Panc1 (cell line): ENCODE data around the gene TULP1. TPM values are rescaled to one million over a fixed set of nuclear protein-coding genes. Genes with fewer than 3 reads are reported as not detected.
"Not testable (repeated sequence)": the region's sequence is repeated elsewhere in the genome, so short reads cannot be mapped to it uniquely, and the experiment has no call there.

Experiments
- ATAC-seq: fragments of 200-7000 bp; cut with Tn5 transposase; 2 replicates; pipeline ENCODE4 v1.9.1; 2020; ENCODE audit warnings: mild to moderate bottlenecking, moderate library complexity
- BruUV-seq: library from RNA; stranded (reverse); fragments of 400-500 nt; replicated peaks from 2 replicates; lab custom pipeline; 2021; lab: Mats Ljungman, UMichigan
- CTCF ChIA-PET: fragments of 300-600 bp; sonication (Branson Sonifier 250); formaldehyde crosslinking; loops from one replicate; lab custom pipeline; 2022; ENCODE audit warnings: antibody characterized with exemption; lab: Charles Lee
- POLR2A ChIA-PET: fragments of 300-600 bp; sonication (Branson Sonifier 250); formaldehyde crosslinking; loops from one replicate; lab custom pipeline; 2022; ENCODE audit warnings: antibody characterized with exemption; lab: Charles Lee
- DNase-seq: peaks from one replicate; pipeline ENCODE4 v3.0.0-alpha.2; 2010; ENCODE audit warnings: low read depth, low spot score
- H3K27ac ChIP-seq: 2 replicates; pipeline ENCODE4 v1.5.1; 2011; ENCODE audit warnings: mild to moderate bottlenecking, low read length, inconsistent platforms
- H3K27me3 ChIP-seq: fragments of 200-500 bp; sonication (Bioruptor generic); 2 replicates; pipeline ENCODE4 v1.6.0; 2014; ENCODE audit warnings: low read length, inconsistent platforms; ENCODE audit not compliant: control insufficient read depth, insufficient read depth
- H3K36me3 ChIP-seq: fragments of 200-500 bp; sonication (Bioruptor generic); 2 replicates; pipeline ENCODE4 v1.5.1; 2014; ENCODE audit warnings: inconsistent platforms, mild to moderate bottlenecking, low read length, moderate library complexity; ENCODE audit not compliant: control insufficient read depth, insufficient read depth
- H3K4me1 ChIP-seq: 2 replicates; pipeline ENCODE4 v1.5.1; 2011; ENCODE audit warnings: inconsistent platforms, mild to moderate bottlenecking, low read length, moderate library complexity; ENCODE audit not compliant: control insufficient read depth, insufficient read depth
- H3K4me3 ChIP-seq, 2 experiments: 2 replicates each; pipeline ENCODE4 v1.5.1; 2011 to 2012; ENCODE audit warnings: low read depth in 2 of 2, low read length in 2 of 2, mild to moderate bottlenecking in 2 of 2, inconsistent platforms in 1 of 2, moderate library complexity in 1 of 2
- H3K9me3 ChIP-seq: fragments of 200-500 bp; sonication (Bioruptor generic); 2 replicates; pipeline ENCODE4 v1.5.1; 2014; ENCODE audit warnings: low read depth, mild to moderate bottlenecking, inconsistent platforms, low read length, moderate library complexity; ENCODE audit not compliant: control insufficient read depth, insufficient read depth
- POLR2AphosphoS5 ChIP-seq: IDR thresholded peaks from 2 replicates; pipeline ENCODE4 v1.6.1; 2012; ENCODE audit warnings: mild to moderate bottlenecking, low read depth, low read length, moderate library complexity
- SIN3A ChIP-seq: IDR thresholded peaks from 2 replicates; pipeline ENCODE4 v1.6.1; 2012; ENCODE audit warnings: low read depth, mild to moderate bottlenecking, low read length, moderate library complexity, borderline replicate concordance; ENCODE audit not compliant: insufficient read depth
- TCF7L2 ChIP-seq: IDR thresholded peaks from 2 replicates; pipeline ENCODE4 v1.6.1; 2011; ENCODE audit warnings: mild to moderate bottlenecking, low read depth, low read length, inconsistent platforms
- in situ Hi-C: cut with HindIII; loops from 2 replicates; pipeline ENCODE4 v1.10.0; 2016; ENCODE audit warnings: low sequenced_read_pairs, low pct_unique_long_range_greater_than_20kb
- intact Hi-C: fragments of 100-400 bp; cut with micrococcal nuclease; formaldehyde crosslinking; loops from one replicate; pipeline ENCODE4 v1.10.0; 2022; ENCODE audit not compliant: unreplicated experiment
- total RNA-seq: library from RNA; stranded (reverse); gene quantifications from one replicate; pipeline ENCODE4 v1.2.1, GENCODE V29; 2021; ENCODE audit not compliant: unreplicated experiment
- TF ChIP-seq, protein P1 (sequence below), 2 experiments: IDR thresholded peaks; 2 replicates each; pipeline ENCODE4 v1.6.1; 2011 to 2012; ENCODE audit warnings: low read depth in 2 of 2, control low read depth in 1 of 2, low read length in 1 of 2, mild to moderate bottlenecking in 1 of 2, moderate library complexity in 1 of 2; ENCODE audit not compliant: insufficient read depth in 1 of 2
- TF ChIP-seq, protein P2 (sequence below): fragments of 450-650 bp; IDR thresholded peaks from 2 replicates; pipeline ENCODE4 v1.5.1; 2017; ENCODE audit warnings: mild to moderate bottlenecking

The TULP1 gene
- total RNA-seq, 1 experiment from 2014 or later = not detected

DNA sequence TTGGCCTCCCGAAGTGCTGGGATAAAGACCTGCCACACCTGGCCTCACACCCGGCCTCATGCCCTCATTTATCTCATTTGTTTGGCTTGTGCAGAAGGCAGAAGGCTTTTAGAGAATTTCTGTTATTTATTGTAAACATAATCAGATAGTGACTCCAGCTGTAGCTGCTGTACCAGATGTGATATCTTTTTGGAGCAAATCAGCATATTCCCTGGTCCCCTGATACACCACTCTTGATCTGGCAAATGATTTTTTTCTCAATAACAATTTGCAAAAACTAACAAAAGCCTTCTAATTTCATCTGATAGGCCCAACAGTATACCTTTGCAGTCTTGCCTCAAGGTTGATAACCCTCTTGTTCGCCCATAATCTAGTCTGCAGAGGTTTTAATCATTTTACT is 26.5 kb upstream of the TULP1 start:
- H3K4me1 ChIP-seq = no peaks in the 10 kb centered on the region
- ATAC-seq (no peak), DNase-seq (no peak)
- no peak overlapping the region for H3K27ac ChIP-seq
- no peaks in the 10 kb centered on the region for H3K27me3 ChIP-seq
- in situ Hi-C loops (no loop called here), intact Hi-C loops (no loop called here)
- no peak for TF ChIP-seq POLR2AphosphoS5
- TF ChIP-seq, protein P1, sequence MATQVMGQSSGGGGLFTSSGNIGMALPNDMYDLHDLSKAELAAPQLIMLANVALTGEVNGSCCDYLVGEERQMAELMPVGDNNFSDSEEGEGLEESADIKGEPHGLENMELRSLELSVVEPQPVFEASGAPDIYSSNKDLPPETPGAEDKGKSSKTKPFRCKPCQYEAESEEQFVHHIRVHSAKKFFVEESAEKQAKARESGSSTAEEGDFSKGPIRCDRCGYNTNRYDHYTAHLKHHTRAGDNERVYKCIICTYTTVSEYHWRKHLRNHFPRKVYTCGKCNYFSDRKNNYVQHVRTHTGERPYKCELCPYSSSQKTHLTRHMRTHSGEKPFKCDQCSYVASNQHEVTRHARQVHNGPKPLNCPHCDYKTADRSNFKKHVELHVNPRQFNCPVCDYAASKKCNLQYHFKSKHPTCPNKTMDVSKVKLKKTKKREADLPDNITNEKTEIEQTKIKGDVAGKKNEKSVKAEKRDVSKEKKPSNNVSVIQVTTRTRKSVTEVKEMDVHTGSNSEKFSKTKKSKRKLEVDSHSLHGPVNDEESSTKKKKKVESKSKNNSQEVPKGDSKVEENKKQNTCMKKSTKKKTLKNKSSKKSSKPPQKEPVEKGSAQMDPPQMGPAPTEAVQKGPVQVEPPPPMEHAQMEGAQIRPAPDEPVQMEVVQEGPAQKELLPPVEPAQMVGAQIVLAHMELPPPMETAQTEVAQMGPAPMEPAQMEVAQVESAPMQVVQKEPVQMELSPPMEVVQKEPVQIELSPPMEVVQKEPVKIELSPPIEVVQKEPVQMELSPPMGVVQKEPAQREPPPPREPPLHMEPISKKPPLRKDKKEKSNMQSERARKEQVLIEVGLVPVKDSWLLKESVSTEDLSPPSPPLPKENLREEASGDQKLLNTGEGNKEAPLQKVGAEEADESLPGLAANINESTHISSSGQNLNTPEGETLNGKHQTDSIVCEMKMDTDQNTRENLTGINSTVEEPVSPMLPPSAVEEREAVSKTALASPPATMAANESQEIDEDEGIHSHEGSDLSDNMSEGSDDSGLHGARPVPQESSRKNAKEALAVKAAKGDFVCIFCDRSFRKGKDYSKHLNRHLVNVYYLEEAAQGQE (IDR thresholded peaks at IDR 0.05; ENCODE audit: insufficient read depth in 1 of 2, low read depth in 2 of 2, low read length in 1 of 2) = no peak
- TF ChIP-seq SIN3A = no peak
- TF ChIP-seq TCF7L2 = no peak
- H3K36me3 ChIP-seq = no peaks in the 10 kb centered on the region
- ChIA-PET POLR2A (no interaction called here), CTCF (no interaction called here)
- no TSS peak for BruUV-seq
- no peaks in the 10 kb centered on the region for H3K9me3 ChIP-seq
- no peak overlapping the region for H3K4me3 ChIP-seq

DNA sequence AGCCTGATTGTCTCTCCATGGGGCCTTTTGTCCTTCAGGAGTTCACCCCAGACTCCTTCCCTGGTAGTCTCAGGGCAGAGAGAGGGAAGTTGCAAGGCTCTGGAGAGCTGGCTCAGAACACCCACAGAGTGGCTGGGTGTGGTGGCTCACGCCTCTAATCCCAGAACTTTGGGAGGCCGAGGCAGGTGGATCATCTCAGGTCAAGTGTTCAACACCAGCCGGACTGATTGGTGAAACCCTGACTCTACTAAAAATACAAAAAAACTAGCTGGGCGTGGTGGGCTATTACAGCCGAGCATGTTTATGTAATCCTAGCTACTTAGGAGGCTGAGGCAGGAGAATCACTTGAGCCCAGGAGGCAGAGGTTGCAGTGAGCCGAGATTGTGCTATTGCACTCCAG is 23.2 kb upstream of the TULP1 start:
- DNase-seq, ATAC-seq, intact Hi-C loops, H3K36me3 ChIP-seq, H3K4me1 ChIP-seq, BruUV-seq, H3K27ac ChIP-seq, in situ Hi-C loops, H3K9me3 ChIP-seq, H3K4me3 ChIP-seq, H3K27me3 ChIP-seq: not testable (repeated sequence)
- POLR2A ChIA-PET = interaction anchor here (0.6 kb wide), 1 partner anchor 56 kb away, joined by 7 read pairs; no protein-coding TSS in a partner anchor
- CTCF ChIA-PET = interaction anchor here (0.8 kb wide), 1 partner anchor 17 kb away, joined by 3 read pairs; no protein-coding TSS in a partner anchor

DNA sequence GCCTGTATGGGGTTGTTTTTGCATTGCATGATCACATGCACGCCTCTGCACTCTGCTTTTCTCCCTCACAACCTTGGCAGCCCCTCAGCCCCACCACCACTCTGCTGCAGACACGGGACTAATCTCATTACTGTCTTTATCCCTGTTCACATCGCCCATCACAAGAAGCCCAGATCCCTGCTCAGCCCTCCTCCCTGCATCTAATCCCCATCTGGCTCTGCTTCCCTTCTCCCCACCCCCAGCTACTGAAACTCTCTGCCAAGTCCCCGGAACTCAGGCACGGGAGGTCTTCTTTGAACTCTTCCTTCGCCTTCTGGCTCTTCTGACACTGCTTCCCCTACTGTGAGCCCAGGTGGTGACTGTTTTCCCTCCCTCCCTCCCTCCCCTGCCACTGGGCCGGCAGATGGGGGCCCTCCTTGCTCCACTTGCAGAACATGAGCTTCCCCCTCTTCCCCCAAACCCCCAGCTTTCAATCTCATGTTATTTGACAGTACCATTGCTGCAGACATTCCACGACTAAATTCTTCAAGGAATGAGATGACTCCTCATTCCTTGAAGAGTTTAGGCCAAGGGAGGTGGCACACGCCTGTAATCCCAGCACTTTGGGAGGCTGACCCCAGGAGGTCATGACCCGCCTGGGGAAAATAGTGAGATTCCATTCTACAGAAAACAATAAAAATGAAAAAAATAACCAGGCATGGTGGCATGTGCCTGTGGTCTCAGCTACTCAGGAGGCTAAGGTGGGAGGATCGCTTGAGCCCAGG is 21.9 kb upstream of the TULP1 start:
- Histone ChIP-seq H3K27me3 (no peaks in the 10 kb centered on the region), H3K4me1 (no peaks in the 10 kb centered on the region), H3K9me3 (no peaks in the 10 kb centered on the region), H3K36me3 (no peaks in the 10 kb centered on the region), H3K27ac (no peak overlapping the region), H3K4me3 (no peak overlapping the region)
- ATAC-seq = no peak
- ChIA-PET CTCF (no interaction called here), POLR2A (no interaction called here)
- TF ChIP-seq, protein P2, sequence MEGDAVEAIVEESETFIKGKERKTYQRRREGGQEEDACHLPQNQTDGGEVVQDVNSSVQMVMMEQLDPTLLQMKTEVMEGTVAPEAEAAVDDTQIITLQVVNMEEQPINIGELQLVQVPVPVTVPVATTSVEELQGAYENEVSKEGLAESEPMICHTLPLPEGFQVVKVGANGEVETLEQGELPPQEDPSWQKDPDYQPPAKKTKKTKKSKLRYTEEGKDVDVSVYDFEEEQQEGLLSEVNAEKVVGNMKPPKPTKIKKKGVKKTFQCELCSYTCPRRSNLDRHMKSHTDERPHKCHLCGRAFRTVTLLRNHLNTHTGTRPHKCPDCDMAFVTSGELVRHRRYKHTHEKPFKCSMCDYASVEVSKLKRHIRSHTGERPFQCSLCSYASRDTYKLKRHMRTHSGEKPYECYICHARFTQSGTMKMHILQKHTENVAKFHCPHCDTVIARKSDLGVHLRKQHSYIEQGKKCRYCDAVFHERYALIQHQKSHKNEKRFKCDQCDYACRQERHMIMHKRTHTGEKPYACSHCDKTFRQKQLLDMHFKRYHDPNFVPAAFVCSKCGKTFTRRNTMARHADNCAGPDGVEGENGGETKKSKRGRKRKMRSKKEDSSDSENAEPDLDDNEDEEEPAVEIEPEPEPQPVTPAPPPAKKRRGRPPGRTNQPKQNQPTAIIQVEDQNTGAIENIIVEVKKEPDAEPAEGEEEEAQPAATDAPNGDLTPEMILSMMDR = no peak
- no peak for TF ChIP-seq POLR2AphosphoS5
- no peak for TF ChIP-seq TCF7L2
- TF ChIP-seq, protein P1 (IDR thresholded peaks at IDR 0.05; ENCODE audit: insufficient read depth in 1 of 2, low read depth in 2 of 2, low read length in 1 of 2) = no peak
- no peak for TF ChIP-seq SIN3A
- BruUV-seq = no TSS peak
- DNase-seq = no peak
- in situ Hi-C loops (no loop called here), intact Hi-C loops (no loop called here)
